HG03457 (cell line): Measurements from ENCODE around the gene LRCH4.

Experiments used
- ATAC-seq: cut with Tn5 transposase; IDR thresholded peaks from one replicate; pipeline ENCODE4 v1.9.1; 2021; ENCODE audit warnings: moderate number of reproducible peaks; ENCODE audit not compliant: unreplicated experiment

Gene LRCH4

GRCh38 chr7:100604976-100605911, 19.3 kb upstream of the LRCH4 start:
- ATAC-seq: no peak

- peak; percentile 47 for ATAC-seq
Measured at GRCh38 chr7:100604028-100604975, 18.4 kb upstream of the LRCH4 start.

DNA sequence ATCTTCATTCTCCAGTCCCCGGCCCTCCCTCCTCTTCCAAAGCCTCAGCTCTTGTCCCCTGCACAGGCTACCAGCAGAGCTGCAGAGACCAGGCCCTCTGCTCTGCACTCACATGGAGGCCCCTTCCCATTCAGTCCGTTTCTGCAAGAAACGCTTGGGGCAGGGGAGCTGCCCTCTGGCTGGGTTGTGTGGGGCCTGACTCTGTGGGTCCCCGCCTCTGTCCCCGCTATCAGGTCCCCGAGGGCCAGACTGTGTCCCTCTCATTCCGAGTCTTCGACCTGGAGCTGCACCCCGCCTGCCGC, 17.7 kb upstream of the LRCH4 start:
- ATAC-seq: no peak

DNA sequence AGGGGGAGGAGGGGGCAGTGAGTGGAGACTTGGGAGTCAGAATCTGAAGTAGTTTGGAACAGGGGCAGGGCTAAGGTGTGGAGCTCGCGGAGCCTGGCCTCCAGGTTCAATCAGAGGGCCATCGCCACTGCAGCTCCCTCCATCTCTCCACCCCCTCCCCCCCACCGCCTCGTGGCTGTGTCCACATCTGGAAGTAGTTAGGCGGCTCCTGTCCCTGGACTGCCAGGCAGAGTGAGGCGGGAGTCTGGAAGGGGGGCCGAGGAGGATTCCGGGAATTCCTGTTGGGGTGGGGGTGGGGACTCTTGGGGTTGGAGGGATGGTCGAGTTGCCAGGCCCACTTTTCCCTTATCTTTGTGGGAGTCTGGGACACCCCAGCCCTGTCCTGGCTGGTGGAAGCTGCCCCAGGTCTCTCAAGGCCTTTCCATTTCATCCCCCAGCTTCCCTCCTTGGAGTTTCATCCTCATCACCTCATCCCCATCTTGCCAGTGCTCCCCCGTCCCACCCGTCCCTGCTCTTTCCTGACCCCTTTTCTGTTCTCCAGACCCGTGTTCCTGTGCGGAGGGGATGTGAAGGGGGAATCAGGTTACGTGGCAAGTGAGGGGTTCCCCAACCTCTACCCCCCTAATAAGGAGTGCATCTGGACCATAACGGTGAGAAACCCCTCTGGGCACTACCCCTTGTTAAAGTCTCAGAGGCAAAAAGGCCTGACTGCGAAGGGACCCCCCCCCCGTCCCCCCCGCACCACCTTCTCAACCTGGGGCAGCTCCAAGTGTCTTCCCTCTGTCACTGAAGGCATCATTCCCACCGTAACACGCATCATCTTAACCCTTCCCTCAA, 17.2 kb upstream of the LRCH4 start:
- no peak for ATAC-seq

GRCh38 chr7:100600730-100601038, 14.8 kb upstream of the LRCH4 start:
- ATAC-seq: no peak

GRCh38 chr7:100599911-100600729, 14.2 kb upstream of the LRCH4 start:
- ATAC-seq: no peak

GRCh38 chr7:100598425-100598824, 12.5 kb upstream of the LRCH4 start:
- ATAC-seq: no peak

- no peak for ATAC-seq
Measured at GRCh38 chr7:100595188-100595587, 9.3 kb upstream of the LRCH4 start.

GRCh38 chr7:100591596-100591995, 5.7 kb upstream of the LRCH4 start:
- no peak for ATAC-seq

DNA sequence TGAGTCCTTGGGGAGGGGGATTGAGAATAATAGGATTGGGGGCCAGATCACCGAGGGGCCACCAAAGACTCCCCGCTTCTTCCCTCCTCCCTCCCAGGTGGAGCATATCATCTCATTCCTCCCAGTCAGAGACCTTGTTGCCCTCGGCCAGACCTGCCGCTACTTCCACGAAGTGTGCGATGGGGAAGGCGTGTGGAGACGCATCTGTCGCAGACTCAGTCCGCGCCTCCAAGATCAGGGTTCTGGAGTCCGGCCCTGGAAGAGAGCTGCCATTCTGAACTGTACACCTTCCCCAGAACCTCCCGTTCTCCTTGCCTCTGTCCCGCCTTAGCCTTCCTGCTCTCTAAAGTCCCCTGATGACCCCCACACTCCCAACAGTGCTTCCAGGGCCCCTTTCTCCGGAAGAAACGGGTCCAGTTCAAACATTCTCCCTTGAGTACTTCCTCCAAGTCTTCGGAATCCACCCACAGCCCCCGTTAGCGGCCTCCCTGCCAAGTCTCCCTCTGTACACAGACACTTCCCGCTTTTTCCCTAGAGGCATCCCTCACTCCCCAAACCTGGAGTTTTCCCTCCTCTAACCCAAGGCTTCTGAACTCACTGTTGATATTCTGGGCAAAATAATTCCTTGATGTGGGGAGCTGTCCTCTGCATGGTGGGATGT, 4.3 kb upstream of the LRCH4 start:
- no peak for ATAC-seq

- ATAC-seq: no peak
Measured at GRCh38 chr7:100589341-100589947, 3.5 kb upstream of the LRCH4 start.

GRCh38 chr7:100588438-100588837, 2.5 kb upstream of the LRCH4 start:
- ATAC-seq: no peak

- peak; percentile 74 for ATAC-seq
Measured at GRCh38 chr7:100586266-100587025, 517 bp upstream of the LRCH4 start, which contains the start of gene FBXO24. TSS of gene FBXO24 (plus strand) at chr7:100586328. CDS start at chr7:100586626, 298 bp downstream.

- ATAC-seq: no peak
Measured at GRCh38 chr7:100584683-100585510, 1.0 kb downstream of the LRCH4 start.

DNA sequence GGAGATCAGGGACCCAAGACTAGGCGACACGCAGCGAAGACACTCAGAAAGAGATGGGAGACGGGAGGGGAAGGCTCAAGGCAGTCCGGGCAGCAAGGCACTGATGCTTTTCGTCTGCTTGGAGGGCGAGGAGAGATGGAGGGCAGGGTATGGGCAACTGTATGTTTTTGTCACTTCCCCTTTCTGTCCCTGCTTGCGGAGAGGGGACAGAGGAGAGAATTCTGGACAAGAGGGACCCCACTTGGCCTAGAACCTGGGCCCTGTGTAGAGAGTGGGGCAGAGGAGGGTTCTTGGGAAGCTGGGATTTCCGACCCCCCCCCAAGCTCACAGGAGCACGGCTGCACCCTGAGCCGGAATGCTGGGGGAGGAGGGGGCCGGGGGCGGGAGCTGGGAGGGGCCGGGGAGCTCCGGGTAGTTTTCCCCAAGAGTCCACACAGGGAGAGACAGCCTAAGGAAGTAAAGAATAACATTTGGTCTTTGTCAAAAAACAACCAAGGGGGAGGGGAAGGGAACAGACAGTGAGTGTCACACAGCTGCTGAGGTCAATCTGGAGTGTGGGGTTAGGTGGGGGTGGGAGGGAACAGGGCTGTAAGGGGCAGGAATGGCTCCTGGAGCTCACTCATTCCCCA, 1.8 kb downstream of the LRCH4 start:
- no peak for ATAC-seq

DNA sequence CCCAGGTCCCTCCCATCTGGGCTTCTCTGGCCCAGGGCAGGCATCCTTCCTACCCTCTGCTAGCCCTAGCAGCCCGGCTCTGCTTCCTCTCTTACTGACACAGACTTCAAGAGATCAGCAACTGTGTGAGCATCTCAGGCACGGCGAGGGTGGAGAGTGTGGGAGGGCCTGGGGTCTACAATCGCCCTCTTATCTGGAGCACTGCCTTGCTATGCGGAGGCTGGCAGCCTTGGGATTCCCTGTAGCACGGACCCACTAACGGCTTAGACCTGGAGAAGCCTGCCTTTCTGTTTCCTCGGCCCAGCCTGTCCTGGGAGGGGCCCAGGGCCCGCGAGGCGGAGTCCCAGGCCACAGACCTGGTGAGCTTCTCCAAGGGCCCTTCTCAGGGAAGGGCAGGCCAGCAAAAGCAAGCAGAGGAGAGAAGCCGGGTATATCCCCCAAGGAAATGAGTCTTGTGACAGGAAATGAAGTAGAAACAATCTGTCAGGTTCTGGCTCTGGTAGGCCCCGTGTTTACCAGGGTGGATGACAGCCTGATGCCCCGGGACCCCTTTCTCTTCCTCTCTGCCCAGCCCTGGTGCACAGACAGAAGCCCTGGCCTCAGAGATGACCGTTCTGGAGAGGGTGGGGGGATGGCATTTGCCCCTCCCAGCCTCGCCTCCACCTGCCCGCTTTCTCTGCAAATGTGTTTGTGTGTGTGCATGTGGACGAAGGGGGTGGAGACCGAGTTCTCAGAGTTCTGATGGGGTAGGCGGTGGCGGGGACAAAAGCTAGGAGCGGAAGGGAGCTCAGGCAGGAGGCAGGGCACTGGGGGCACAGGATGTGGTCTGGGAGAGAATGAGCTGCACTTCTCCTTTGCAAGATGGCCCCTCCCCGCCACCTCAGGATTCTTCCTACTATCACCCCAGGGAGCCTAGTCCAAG, 2.5 kb downstream of the LRCH4 start:
- no peak for ATAC-seq
